OCI-LY1 (cell line): ENCODE results near the gene SPIB.

Source experiments
- H2AFZ ChIP-seq: fragments of 200-600 bp; sonication (generic), shearing (Covaris generic); 2 replicates; pipeline ENCODE4 v1.6.0; 2014; ENCODE audit warnings: antibody characterized with exemption, mild to moderate bottlenecking, low read length
- H3F3A ChIP-seq: fragments of 200-600 bp; sonication (generic), shearing (Covaris generic); 2 replicates; pipeline ENCODE4 v1.6.0; 2014; ENCODE audit warnings: mild to moderate bottlenecking, antibody characterized with exemption, low read length, moderate library complexity; ENCODE audit not compliant: insufficient read depth
- H3K27ac ChIP-seq: fragments of 200-600 bp; sonication (generic); 2 replicates; pipeline ENCODE4 v1.5.1; 2014; ENCODE audit warnings: low read length, mixed run types, mild to moderate bottlenecking, low read depth; ENCODE audit not compliant: poor library complexity, severe bottlenecking
- H3K27me3 ChIP-seq: fragments of 200-600 bp; sonication (generic); 2 replicates; pipeline ENCODE4 v1.6.0; 2014; ENCODE audit warnings: antibody characterized with exemption, mild to moderate bottlenecking, low read length, moderate library complexity; ENCODE audit not compliant: insufficient read depth
- H3K36me3 ChIP-seq: fragments of 200-600 bp; sonication (generic); 2 replicates; pipeline ENCODE4 v1.6.1; 2014; ENCODE audit warnings: mild to moderate bottlenecking, antibody characterized with exemption, low read length, moderate library complexity, mixed read lengths; ENCODE audit not compliant: insufficient read depth
- H3K4me1 ChIP-seq: fragments of 200-600 bp; sonication (generic); 2 replicates; pipeline ENCODE4 v1.5.1; 2014; ENCODE audit warnings: mild to moderate bottlenecking, low read length, moderate library complexity; ENCODE audit not compliant: insufficient read depth, severe bottlenecking
- H3K4me2 ChIP-seq: fragments of 200-600 bp; sonication (generic), shearing (Covaris generic); 2 replicates; pipeline ENCODE4 v1.6.1; 2014; ENCODE audit warnings: low read length
- H3K4me3 ChIP-seq: fragments of 200-600 bp; sonication (generic); 2 replicates; pipeline ENCODE4 v1.5.1; 2014; ENCODE audit warnings: low read length, low read depth, mild to moderate bottlenecking, mixed read lengths; ENCODE audit not compliant: poor library complexity, severe bottlenecking
- H3K79me2 ChIP-seq: fragments of 200-600 bp; shearing (Covaris generic); 2 replicates; pipeline ENCODE4 v1.6.1; 2016; ENCODE audit warnings: mixed run types, low read length, mixed read lengths; ENCODE audit not compliant: insufficient read depth
- H3K9ac ChIP-seq: fragments of 200-600 bp; sonication (generic), shearing (Covaris generic); 2 replicates; pipeline ENCODE4 v1.6.1; 2014; ENCODE audit warnings: mild to moderate bottlenecking, low read length, mixed read lengths
- H3K9me2 ChIP-seq: fragments of 200-600 bp; sonication (generic), shearing (Covaris generic); 2 replicates; pipeline ENCODE4 v1.6.1; 2014; ENCODE audit warnings: low read depth, mild to moderate bottlenecking, low read length, mixed read lengths
- H3K9me3 ChIP-seq: fragments of 200-600 bp; shearing (Covaris generic); 2 replicates; pipeline ENCODE4 v1.6.1; 2014; ENCODE audit warnings: low read length, mixed read lengths
- H4K20me1 ChIP-seq: fragments of 200-600 bp; sonication (generic), shearing (Covaris generic); 2 replicates; pipeline ENCODE4 v1.6.0; 2016; ENCODE audit warnings: mild to moderate bottlenecking, low read length; ENCODE audit not compliant: insufficient read depth
- EZH2 ChIP-seq: fragments of 200-600 bp; sonication (generic), shearing (Covaris generic); IDR thresholded peaks from 2 replicates; pipeline ENCODE4 v1.8.0; 2017; ENCODE audit warnings: borderline replicate concordance, mixed run types, mild to moderate bottlenecking, antibody characterized with exemption, low read length, moderate library complexity, mixed read lengths
- TF ChIP-seq, protein P1 (sequence below): fragments of 200-600 bp; sonication (generic), shearing (Covaris generic); IDR thresholded peaks from 2 replicates; pipeline ENCODE4 v1.5.1; 2017; ENCODE audit warnings: mild to moderate bottlenecking, antibody characterized with exemption, low read length, moderate library complexity, mixed read lengths

The SPIB gene

DNA sequence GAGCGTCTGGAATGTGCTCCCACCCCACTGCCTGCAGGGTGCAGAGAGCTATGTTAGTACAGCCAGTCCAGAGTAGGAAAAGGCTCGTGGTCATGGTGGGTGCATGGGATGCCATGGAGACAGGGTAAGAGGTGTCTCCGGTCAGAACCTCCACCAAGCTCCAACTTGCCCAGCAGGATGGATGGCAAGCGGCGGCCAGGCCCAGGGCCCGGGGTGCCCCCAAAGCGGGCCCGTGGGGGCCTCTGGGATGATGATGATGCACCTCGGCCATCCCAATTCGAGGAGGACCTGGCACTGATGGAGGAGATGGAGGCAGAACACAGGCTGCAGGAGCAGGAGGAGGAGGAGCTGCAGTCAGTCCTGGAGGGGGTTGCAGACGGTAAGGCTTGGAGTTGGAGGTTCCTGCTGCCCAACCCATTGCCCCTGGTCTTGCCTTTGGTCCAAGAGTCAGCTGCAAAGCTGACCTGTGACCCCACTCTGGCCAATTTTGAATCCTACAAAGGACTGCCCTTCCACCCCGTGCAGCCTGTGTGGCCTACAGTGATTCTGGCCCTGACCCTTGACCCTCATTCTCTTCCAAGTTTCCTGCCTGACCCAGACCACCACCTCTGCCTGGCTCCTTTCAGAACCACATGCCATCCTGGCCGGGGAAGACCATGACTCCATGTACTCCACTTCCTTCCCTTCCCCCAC is 19.9 kb upstream of the SPIB start:
- H3K27me3 ChIP-seq, result no peaks in the 10 kb centered on the region
- H3K4me2 ChIP-seq, result no peak overlapping the region
- H4K20me1 ChIP-seq, result no peaks in the 10 kb centered on the region
- no peaks in the 10 kb centered on the region for H3F3A ChIP-seq
- H3K79me2 ChIP-seq, result peaks cover 7% of the 10 kb centered on the region; the same call in 1 of the 2 replicates
- no peak overlapping the region for H3K27ac ChIP-seq
- peaks cover 39% of the 10 kb centered on the region for H3K36me3 ChIP-seq
- no peak overlapping the region for H3K4me3 ChIP-seq
- no peaks in the 10 kb centered on the region for H3K9me3 ChIP-seq
- H3K4me1 ChIP-seq, result no peaks in the 10 kb centered on the region
- no peaks in the 10 kb centered on the region for H3K9me2 ChIP-seq
- no peak overlapping the region for H3K9ac ChIP-seq
- TF ChIP-seq EZH2, result no peak
- TF ChIP-seq, protein P1, sequence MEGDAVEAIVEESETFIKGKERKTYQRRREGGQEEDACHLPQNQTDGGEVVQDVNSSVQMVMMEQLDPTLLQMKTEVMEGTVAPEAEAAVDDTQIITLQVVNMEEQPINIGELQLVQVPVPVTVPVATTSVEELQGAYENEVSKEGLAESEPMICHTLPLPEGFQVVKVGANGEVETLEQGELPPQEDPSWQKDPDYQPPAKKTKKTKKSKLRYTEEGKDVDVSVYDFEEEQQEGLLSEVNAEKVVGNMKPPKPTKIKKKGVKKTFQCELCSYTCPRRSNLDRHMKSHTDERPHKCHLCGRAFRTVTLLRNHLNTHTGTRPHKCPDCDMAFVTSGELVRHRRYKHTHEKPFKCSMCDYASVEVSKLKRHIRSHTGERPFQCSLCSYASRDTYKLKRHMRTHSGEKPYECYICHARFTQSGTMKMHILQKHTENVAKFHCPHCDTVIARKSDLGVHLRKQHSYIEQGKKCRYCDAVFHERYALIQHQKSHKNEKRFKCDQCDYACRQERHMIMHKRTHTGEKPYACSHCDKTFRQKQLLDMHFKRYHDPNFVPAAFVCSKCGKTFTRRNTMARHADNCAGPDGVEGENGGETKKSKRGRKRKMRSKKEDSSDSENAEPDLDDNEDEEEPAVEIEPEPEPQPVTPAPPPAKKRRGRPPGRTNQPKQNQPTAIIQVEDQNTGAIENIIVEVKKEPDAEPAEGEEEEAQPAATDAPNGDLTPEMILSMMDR, result no peak
- no peak overlapping the region for H2AFZ ChIP-seq

- H3K9me3 ChIP-seq, result no peaks in the 10 kb centered on the region
- peaks cover 7% of the 10 kb centered on the region; the same call in 1 of the 2 replicates for H3K79me2 ChIP-seq
- H3K9ac ChIP-seq, result no peak overlapping the region
- H2AFZ ChIP-seq, result no peak overlapping the region
- no peak overlapping the region for H3K4me3 ChIP-seq
- H4K20me1 ChIP-seq, result no peaks in the 10 kb centered on the region
- no peaks in the 10 kb centered on the region for H3K9me2 ChIP-seq
- no peak overlapping the region for H3K27ac ChIP-seq
- H3K36me3 ChIP-seq, result peaks cover 40% of the 10 kb centered on the region
- H3K27me3 ChIP-seq, result no peaks in the 10 kb centered on the region
- H3F3A ChIP-seq, result no peaks in the 10 kb centered on the region
- no peak overlapping the region for H3K4me2 ChIP-seq
- no peak for TF ChIP-seq EZH2
- TF ChIP-seq, protein P1, result no peak
- H3K4me1 ChIP-seq, result no peaks in the 10 kb centered on the region
Measured at GRCh38 chr19:50399368-50399745, 19.4 kb upstream of the SPIB start.

- TF ChIP-seq EZH2, result no peak
- TF ChIP-seq, protein P1, result no peak; the same call in 1 of the 2 replicates
- H4K20me1 ChIP-seq, result no peaks in the 10 kb centered on the region
- no peak overlapping the region for H3K9ac ChIP-seq
- H3K36me3 ChIP-seq, result peaks cover 60% of the 10 kb centered on the region
- H3K79me2 ChIP-seq, result no peaks in the 10 kb centered on the region
- H3K4me3 ChIP-seq, result no peak overlapping the region
- H2AFZ ChIP-seq, result no peak overlapping the region
- no peaks in the 10 kb centered on the region for H3K4me1 ChIP-seq
- H3K27me3 ChIP-seq, result no peaks in the 10 kb centered on the region
- no peak overlapping the region for H3K4me2 ChIP-seq
- no peaks in the 10 kb centered on the region for H3K9me2 ChIP-seq
- no peaks in the 10 kb centered on the region for H3K9me3 ChIP-seq
- no peak overlapping the region for H3K27ac ChIP-seq
- H3F3A ChIP-seq, result no peaks in the 10 kb centered on the region
Measured at GRCh38 chr19:50401605-50402450, 16.9 kb upstream of the SPIB start.
